DMS79 treated with DMSO at 0.1 percent for 48 hours (cell line): ENCODE measurements around the gene ALPP.
"Not testable (repeated sequence)": the region's sequence is repeated elsewhere in the genome, so short reads cannot be mapped to it uniquely, and the experiment has no call there.

Experiments
- DNase-seq: peaks from one replicate; lab custom pipeline; 2025; lab: John Stamatoyannopoulos, UW

The ALPP gene

DNA sequence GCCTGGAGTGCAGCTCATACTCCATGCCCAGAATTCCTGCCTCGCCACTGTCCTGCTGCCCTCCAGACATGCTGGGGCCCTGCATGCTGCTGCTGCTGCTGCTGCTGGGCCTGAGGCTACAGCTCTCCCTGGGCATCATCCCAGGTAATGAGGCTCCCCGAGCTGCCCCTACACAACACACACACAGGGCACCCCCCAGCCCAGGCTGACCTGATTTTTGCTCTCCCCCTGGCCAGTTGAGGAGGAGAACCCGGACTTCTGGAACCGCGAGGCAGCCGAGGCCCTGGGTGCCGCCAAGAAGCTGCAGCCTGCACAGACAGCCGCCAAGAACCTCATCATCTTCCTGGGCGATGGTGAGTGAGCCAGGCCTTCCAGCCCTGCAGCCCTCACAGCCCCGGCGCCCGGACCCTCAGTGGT, at the start of gene ALPP:
Gene ALPP (plus strand): TSS at position 17 of the 417 bp plus-strand sequence. CDS start 52 bp downstream, at position 69.
- DNase-seq: not testable (repeated sequence)

GRCh38 chr2:232329716-232330067, 48.9 kb upstream of the ALPP start:
- DNase-seq: no peak

DNA sequence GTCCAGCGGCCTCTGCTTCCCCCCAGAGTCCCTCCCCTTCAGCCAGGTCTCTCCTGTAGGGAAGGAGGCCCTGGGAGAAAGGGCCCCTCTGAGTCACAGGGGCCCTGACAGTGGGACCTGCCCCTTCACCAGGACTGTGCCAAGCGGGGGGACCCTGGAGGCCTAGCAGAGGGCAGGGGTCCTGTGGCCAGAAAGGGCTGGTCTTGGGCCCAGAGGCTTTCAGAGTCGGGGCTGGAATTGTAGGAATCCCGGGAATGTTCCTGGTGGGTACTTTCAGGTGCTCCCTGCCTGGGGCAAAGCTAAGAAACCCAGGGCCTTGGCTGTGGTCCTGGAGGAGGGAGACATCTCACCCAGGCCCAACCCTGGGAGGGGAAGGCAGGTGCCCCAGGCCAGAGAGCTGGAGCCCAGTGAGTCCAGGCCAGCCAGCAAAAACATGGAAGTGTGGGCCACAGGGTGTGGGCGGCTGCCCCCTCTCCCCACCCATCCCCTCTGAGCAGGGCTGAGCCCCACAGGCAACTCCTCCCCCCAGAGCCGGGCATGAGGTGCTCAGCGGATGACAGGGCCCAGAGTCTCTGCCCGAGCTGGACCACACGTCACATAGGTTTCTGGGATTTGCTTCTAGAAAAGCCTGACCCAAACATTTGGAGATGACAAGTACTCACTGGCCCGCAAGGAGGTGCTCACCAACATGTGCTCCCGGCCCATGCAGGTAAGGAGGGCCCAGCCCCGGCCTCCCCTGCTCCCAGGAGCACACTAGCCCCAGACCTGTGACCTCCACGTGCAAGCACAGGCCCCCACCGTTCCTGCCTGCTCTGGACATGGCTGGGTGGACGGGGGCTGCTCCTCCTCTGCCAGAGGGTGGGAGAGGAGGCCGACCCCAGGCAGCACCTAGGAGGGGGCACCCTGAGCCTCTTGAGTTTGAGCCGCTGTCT, 48.2 kb upstream of the ALPP start:
- DNase-seq: no peak

DNA sequence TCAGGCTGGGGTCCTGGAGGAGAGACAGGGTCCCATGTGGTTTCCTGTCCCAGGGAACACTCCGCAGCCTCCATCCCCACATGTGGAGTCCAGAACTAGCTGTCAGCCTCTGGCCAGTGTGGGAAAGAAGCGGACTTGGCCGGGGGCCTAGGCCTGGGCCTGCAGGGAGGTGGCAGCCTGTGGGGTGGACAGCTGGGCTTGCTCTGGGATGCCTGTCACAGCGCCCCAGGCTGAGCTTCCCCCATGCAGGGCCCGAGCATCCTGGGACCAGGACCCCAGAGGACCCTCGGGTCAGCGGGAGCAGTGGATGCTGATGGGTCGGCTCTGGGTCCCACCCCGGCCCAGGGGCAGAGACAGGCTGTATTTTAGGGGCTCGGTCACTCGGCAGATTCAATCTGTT, 47.5 kb upstream of the ALPP start:
- DNase-seq: not testable (repeated sequence)

- DNase-seq: not testable (repeated sequence)
Measured at GRCh38 chr2:232331641-232332040, 46.9 kb upstream of the ALPP start.

- not testable (repeated sequence) for DNase-seq
Measured at GRCh38 chr2:232332244-232332939, 46.2 kb upstream of the ALPP start.

GRCh38 chr2:232332940-232333259, 45.7 kb upstream of the ALPP start:
- no peak for DNase-seq

- no peak for DNase-seq
Measured at GRCh38 chr2:232333361-232334135, 45.0 kb upstream of the ALPP start.

DNA sequence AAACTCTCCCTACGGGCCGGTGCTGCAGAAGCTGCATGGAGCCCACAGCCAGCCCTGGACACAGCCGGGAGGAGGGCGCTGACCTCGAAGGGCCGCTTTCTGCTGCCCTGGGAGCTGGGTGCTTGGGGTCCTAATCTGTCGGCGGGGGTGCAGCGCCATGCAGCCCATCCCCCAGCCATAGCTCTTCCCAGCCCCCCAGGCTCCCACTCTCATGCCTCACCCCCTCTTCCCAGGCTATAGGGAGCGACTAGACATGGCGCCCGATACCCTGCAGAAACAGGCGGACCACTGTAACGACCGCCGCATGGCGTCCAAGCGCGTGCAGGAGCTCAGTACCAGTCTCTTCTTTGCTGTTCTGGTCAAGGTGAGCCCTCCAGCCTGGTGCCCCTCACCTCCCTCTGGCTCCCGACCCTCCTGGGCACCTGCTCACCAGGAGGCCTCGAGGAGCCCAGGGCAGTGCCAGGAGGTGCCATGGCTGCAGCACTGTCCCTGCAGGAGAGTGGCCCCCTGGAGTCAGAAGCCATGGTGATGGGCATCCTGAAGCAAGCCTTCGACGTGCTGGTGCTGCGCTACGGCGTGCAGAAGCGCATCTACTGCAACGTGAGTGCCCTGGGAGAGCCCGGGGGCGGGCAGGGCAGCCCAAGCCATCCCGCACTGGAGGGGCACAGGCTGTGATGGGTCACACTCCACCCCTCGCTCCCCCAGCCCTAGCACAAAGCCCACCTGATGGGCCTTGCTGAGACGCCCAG, 44.2 kb upstream of the ALPP start:
- not testable (repeated sequence) for DNase-seq

DNA sequence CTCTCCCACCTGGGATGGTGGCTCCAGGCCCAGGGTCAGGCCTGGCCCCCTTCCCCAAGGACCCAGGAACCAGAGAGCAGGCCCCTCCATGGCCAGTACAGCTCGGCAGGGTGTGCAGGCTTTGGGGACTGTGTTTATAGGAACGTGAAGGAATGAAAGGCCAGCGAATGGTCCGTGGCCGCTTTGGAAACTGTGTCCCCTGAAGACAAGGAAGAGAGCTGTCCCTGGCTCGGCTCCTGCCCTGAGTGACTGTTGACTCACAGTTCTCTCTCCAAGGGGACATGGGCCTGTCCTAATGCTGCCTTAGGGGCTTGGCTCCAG, 43.7 kb upstream of the ALPP start:
- not testable (repeated sequence) for DNase-seq

DNA sequence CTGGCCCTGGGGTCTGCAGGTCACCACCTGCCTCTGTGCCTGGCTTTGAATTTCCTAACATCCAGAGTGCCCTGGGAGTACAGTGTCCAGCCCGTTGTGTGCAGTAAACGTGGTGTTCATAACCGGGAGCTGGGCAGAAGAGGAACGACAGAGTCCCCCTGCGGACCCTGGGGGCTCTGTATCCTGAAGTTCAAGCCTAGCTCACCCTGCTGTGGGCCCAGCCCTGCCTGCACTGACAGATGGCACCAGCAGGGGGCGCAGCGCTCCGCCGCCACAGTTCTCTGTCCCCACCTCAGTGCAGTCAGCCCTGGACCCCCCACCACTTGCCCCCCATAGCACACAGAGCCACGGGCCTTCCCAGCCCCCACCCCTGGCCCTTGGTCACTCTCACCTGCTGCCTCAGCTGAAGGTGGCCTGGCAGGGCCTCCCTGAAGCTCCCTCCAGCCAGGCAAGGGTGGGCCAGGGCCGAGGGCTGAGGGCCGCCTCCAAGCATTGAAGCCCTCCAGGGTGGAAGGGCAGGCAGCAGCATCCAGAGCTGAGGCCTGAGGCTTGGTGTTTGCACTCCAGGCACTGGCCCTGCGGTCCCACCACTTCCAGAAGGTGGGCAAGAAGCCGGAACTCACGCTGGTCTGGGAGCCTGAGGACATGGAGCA, 43.2 kb upstream of the ALPP start:
- DNase-seq: not testable (repeated sequence)

DNA sequence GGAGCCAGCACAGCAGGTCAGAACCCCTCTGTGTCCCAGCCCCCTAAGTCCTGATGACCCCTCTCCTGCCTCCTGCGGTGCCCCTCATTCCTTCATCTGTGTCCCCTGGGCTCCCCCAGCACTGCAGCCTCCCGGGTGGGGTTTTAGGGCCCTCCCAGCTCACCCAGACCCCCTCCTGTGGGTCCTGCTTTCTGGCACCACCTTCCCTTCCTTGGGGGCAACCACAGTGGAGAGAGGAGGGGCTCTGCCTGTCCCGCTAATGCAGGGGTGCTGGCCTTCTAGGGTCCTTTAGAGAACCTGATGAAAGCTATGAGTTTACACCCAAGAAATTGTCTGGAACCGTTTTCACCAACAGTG, 42.7 kb upstream of the ALPP start:
- DNase-seq: no peak

GRCh38 chr2:232336241-232336736, 42.3 kb upstream of the ALPP start:
- DNase-seq: no peak

DNA sequence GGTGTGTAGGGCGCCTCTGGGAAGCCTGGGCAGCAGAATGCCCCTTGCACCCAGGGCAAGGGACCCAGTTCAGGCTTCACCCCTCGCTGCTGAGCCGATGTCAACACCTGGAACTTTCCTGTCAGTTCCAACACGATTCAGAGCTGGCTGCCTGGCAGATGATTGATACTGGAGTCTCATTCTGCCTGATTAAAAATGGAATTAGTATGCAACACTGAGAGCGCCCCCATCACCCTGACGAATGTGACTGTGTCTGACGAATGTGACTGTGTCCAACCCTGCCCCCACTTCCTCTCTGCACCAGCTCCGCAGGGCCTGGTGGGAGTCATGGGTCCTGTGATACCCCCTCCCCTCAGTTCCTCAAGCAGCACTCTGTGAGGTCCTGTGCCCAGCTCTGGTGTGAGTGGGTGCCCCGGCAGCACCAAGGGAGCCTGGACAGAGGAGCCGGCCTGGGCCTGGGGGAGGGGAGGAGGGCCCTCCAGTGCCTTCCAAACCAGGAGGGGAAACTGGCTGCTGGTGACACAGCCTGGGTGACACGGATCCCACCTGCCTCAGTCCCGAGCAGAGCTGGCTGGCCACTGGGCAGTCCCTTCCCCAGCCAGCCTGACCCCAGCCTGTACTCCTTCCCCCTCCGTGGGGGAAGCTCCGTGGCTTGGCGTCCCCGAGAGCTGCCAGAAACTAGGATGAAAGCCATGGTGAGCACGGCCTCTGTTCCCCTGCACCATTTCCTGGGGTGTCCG, 41.4 kb upstream of the ALPP start:
- DNase-seq: no peak

DNA sequence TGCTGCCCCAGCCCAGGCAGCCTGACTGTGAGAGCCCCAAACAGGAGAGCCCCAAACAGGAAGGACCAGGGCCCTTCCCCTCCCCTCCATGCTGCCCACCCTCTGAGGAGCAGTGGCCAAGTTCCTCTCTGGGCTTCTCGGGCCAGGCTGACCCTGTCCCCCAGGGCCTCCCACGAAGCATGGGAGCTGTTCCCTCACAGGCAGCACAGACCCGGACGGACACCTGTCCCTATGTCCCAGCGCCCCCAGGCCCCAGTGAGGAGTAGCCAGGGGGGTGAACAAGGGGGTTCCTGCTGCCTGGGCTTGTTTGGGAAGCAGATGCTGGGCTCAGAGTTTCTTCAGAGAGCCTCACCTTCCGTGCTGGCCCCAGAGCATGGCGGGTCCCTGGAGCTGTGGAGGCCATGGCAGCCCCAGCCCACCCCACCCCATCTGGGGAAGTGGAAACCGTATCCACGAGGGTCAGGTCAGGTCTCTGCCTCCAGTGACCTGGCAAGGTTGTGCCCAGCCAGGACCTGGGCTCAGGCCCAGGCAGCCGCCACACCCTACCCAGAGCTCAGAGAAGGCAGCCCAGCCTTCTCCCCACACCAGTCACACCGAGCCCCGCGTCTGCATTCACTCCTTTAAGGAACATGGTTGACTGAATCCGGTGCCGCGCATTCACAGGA, 40.3 kb upstream of the ALPP start:
- not testable (repeated sequence) for DNase-seq

GRCh38 chr2:232338759-232339106, 39.8 kb upstream of the ALPP start:
- DNase-seq: no peak

GRCh38 chr2:232339121-232340081, 39.1 kb upstream of the ALPP start:
- DNase-seq: no peak

GRCh38 chr2:232340171-232340935, 38.2 kb upstream of the ALPP start:
- no peak for DNase-seq
